ENCODE results near the gene PSMD8.

PSMD8 gene

DNA sequence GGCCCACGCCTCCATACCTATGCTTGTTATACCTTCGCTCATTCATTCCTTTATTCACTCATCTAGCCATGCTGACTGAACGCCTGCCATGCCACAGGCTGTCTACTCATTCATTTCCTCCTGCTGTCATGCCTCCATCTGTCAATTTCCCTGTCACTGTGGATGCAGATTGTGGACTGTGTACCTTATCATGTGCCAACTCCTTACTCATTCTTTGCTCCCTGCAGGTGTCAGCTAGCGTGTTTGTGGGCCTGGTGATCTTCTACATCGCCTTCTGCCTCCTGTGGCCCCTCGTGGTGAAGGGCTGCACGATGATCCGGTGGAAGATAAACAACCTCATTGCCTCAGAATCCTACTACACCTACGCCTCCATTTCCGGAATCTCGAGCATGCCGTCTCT, 4.1 kb upstream of the PSMD8 start:
- Histone ChIP-seq H3K14ac (ENCODE audit: low read length) (no peak overlapping the region), H3K4me2 (ENCODE audit: insufficient read depth, low read length, poor library complexity, severe bottlenecking) (no peak overlapping the region), H3K9me3 (replicated peaks in 1 of 2; ENCODE audit: control insufficient read depth in 2 of 2, insufficient read depth in 1 of 2, low read depth in 1 of 2, low read length in 2 of 2) (no peaks in the 10 kb centered on the region), H3K4me3 (ENCODE audit: low read length in 2 of 2) (no peak overlapping the region), H3K27me3 (ENCODE audit: control insufficient read depth in 3 of 3, insufficient read depth in 3 of 3, low read depth in 1 of 3, low read length in 3 of 3) (peaks cover 0 to 16% (median 0%) of the 10 kb centered on the region in 3 experiments), H3K79me1 (ENCODE audit: low read depth, low read length) (peaks cover 6% of the 10 kb centered on the region), H3K23ac (ENCODE audit: low read depth, low read length, poor library complexity) (peak overlapping the region; percentile 4), H2BK120ac (ENCODE audit: low read depth, low read length) (no peak overlapping the region), H3K36me3 (replicated peaks in 1 of 2; ENCODE audit: control insufficient read depth in 2 of 2, insufficient read depth in 2 of 2, low read length in 2 of 2) (no peaks in the 10 kb centered on the region), H2BK15ac (ENCODE audit: low read length) (no peak overlapping the region), H4K91ac (ENCODE audit: low read depth, low read length, poor library complexity) (no peak overlapping the region), H2BK12ac (ENCODE audit: low read length) (no peak overlapping the region), H3K27ac (replicated peaks; ENCODE audit: low read length) (no peak overlapping the region), H3K9ac (ENCODE audit: low read depth, low read length, poor library complexity) (no peak overlapping the region), H3K18ac (ENCODE audit: low read length) (no peak overlapping the region), H3K4ac (ENCODE audit: low read length) (no peak overlapping the region), H4K8ac (ENCODE audit: low read depth, low read length) (no peak overlapping the region), H2AFZ (ENCODE audit: low read length) (no peak overlapping the region), H2BK5ac (ENCODE audit: low read length) (no peak overlapping the region), H2AK5ac (ENCODE audit: low read depth, low read length) (no peak overlapping the region), H3K4me1 (ENCODE audit: control insufficient read depth in 2 of 2, insufficient read depth in 1 of 2, low read depth in 1 of 2, low read length in 2 of 2) (peaks cover 0 to 9% of the 10 kb centered on the region in 2 donors)
- DNase-seq (ENCODE audit: low spot score): no peak
- WGBS, 2 donors (ENCODE audit: extremely low coverage in 2 of 2, insufficient read length in 2 of 2, insufficient replicate concordance in 1 of 2): no CpG with 5 or more reads among the region's 12 CpGs

- Histone ChIP-seq H3K23ac (ENCODE audit: low read depth, low read length, poor library complexity) (no peak overlapping the region), H2BK12ac (ENCODE audit: low read length) (no peak overlapping the region), H2BK5ac (ENCODE audit: low read length) (no peak overlapping the region), H4K8ac (ENCODE audit: low read depth, low read length) (no peak overlapping the region), H2BK120ac (ENCODE audit: low read depth, low read length) (no peak overlapping the region), H2AK5ac (ENCODE audit: low read depth, low read length) (no peak overlapping the region), H3K27me3 (ENCODE audit: control insufficient read depth in 3 of 3, insufficient read depth in 3 of 3, low read depth in 1 of 3, low read length in 3 of 3) (peaks cover 0 to 16% (median 0%) of the 10 kb centered on the region in 3 experiments), H3K27ac (replicated peaks; ENCODE audit: low read length) (no peak overlapping the region), H3K14ac (ENCODE audit: low read length) (no peak overlapping the region), H3K4me3 (ENCODE audit: low read length in 2 of 2) (no peak overlapping the region), H3K9ac (ENCODE audit: low read depth, low read length, poor library complexity) (no peak overlapping the region), H3K18ac (ENCODE audit: low read length) (no peak overlapping the region), H4K91ac (ENCODE audit: low read depth, low read length, poor library complexity) (no peak overlapping the region), H3K4me2 (ENCODE audit: insufficient read depth, low read length, poor library complexity, severe bottlenecking) (no peak overlapping the region), H3K9me3 (replicated peaks in 1 of 2; ENCODE audit: control insufficient read depth in 2 of 2, insufficient read depth in 1 of 2, low read depth in 1 of 2, low read length in 2 of 2) (no peaks in the 10 kb centered on the region), H3K36me3 (replicated peaks in 1 of 2; ENCODE audit: control insufficient read depth in 2 of 2, insufficient read depth in 2 of 2, low read length in 2 of 2) (peaks cover 0 to 1% of the 10 kb centered on the region in 2 donors), H3K4me1 (ENCODE audit: control insufficient read depth in 2 of 2, insufficient read depth in 1 of 2, low read depth in 1 of 2, low read length in 2 of 2) (peaks cover 8 to 15% of the 10 kb centered on the region in 2 donors), H2AFZ (ENCODE audit: low read length) (no peak overlapping the region), H3K4ac (ENCODE audit: low read length) (no peak overlapping the region), H2BK15ac (ENCODE audit: low read length) (no peak overlapping the region), H3K79me1 (ENCODE audit: low read depth, low read length) (peaks cover 8% of the 10 kb centered on the region)
- WGBS, 2 donors (ENCODE audit: extremely low coverage in 2 of 2, insufficient read length in 2 of 2, insufficient replicate concordance in 1 of 2): no CpG with 5 or more reads among the region's 6 CpGs
- no peak for DNase-seq (ENCODE audit: low spot score)
These were observed 3.3 kb upstream of the PSMD8 start for GRCh38 chr19:38371081-38371480.

- no peak overlapping the region for H4K91ac ChIP-seq (ENCODE audit: low read depth, low read length, poor library complexity)
- no peak overlapping the region for H3K23ac ChIP-seq (ENCODE audit: low read depth, low read length, poor library complexity)
- DNase-seq (ENCODE audit: low spot score): no peak
- H3K79me1 ChIP-seq (ENCODE audit: low read depth, low read length): peaks cover 10% of the 10 kb centered on the region
- peaks cover 4 to 26% of the 10 kb centered on the region in 2 donors for H3K36me3 ChIP-seq (replicated peaks in 1 of 2; ENCODE audit: control insufficient read depth in 2 of 2, insufficient read depth in 2 of 2, low read length in 2 of 2)
- no peak overlapping the region for H3K18ac ChIP-seq (ENCODE audit: low read length)
- H3K4me1 ChIP-seq (ENCODE audit: control insufficient read depth in 2 of 2, insufficient read depth in 1 of 2, low read depth in 1 of 2, low read length in 2 of 2): peaks cover 8 to 9% of the 10 kb centered on the region in 2 donors
- H2BK15ac ChIP-seq (ENCODE audit: low read length): no peak overlapping the region
- peaks cover 0 to 16% (median 0%) of the 10 kb centered on the region in 3 experiments for H3K27me3 ChIP-seq (ENCODE audit: control insufficient read depth in 3 of 3, insufficient read depth in 3 of 3, low read depth in 1 of 3, low read length in 3 of 3)
- H2BK12ac ChIP-seq (ENCODE audit: low read length): no peak overlapping the region
- WGBS, 2 donors (ENCODE audit: extremely low coverage in 2 of 2, insufficient read length in 2 of 2, insufficient replicate concordance in 1 of 2): no CpG with 5 or more reads among the region's 6 CpGs
- H3K27ac ChIP-seq (replicated peaks; ENCODE audit: low read length): peak overlapping the region; percentile 39
- no peak overlapping the region for H3K14ac ChIP-seq (ENCODE audit: low read length)
- no peak overlapping the region for H3K4ac ChIP-seq (ENCODE audit: low read length)
- H3K9me3 ChIP-seq (replicated peaks in 1 of 2; ENCODE audit: control insufficient read depth in 2 of 2, insufficient read depth in 1 of 2, low read depth in 1 of 2, low read length in 2 of 2): no peaks in the 10 kb centered on the region
- H2BK120ac ChIP-seq (ENCODE audit: low read depth, low read length): no peak overlapping the region
- H2AK5ac ChIP-seq (ENCODE audit: low read depth, low read length): no peak overlapping the region
- H3K4me3 ChIP-seq (ENCODE audit: low read length in 2 of 2): peak overlapping the region; percentile 75 to 76
- H4K8ac ChIP-seq (ENCODE audit: low read depth, low read length): no peak overlapping the region
- H3K9ac ChIP-seq (ENCODE audit: low read depth, low read length, poor library complexity): no peak overlapping the region
- peak overlapping the region; percentile 50 for H3K4me2 ChIP-seq (ENCODE audit: insufficient read depth, low read length, poor library complexity, severe bottlenecking)
- H2BK5ac ChIP-seq (ENCODE audit: low read length): no peak overlapping the region
- H2AFZ ChIP-seq (ENCODE audit: low read length): peak overlapping the region; percentile 88
These were observed 452 bp upstream of the PSMD8 start for GRCh38 chr19:38373907-38374331.

GRCh38 chr19:38375098-38375493, 725 bp downstream of the PSMD8 start:
- WGBS, 2 donors (ENCODE audit: extremely low coverage in 2 of 2, insufficient read length in 2 of 2, insufficient replicate concordance in 1 of 2): no CpG with 5 or more reads among the region's 18 CpGs
- Histone ChIP-seq H3K27ac (replicated peaks; ENCODE audit: low read length) (no peak overlapping the region), H3K14ac (ENCODE audit: low read length) (peak overlapping the region; percentile 86), H2AFZ (ENCODE audit: low read length) (peak overlapping the region; percentile 94), H2AK5ac (ENCODE audit: low read depth, low read length) (no peak overlapping the region), H3K9ac (ENCODE audit: low read depth, low read length, poor library complexity) (peak overlapping the region; percentile 99), H2BK15ac (ENCODE audit: low read length) (peak overlapping the region; percentile 51), H4K8ac (ENCODE audit: low read depth, low read length) (no peak overlapping the region), H2BK12ac (ENCODE audit: low read length) (no peak overlapping the region), H4K91ac (ENCODE audit: low read depth, low read length, poor library complexity) (no peak overlapping the region), H3K18ac (ENCODE audit: low read length) (peak overlapping the region; percentile 97), H3K4ac (ENCODE audit: low read length) (no peak overlapping the region), H3K27me3 (ENCODE audit: control insufficient read depth in 3 of 3, insufficient read depth in 3 of 3, low read depth in 1 of 3, low read length in 3 of 3) (peaks cover 0 to 11% (median 0%) of the 10 kb centered on the region in 3 experiments), H3K4me2 (ENCODE audit: insufficient read depth, low read length, poor library complexity, severe bottlenecking) (peak overlapping the region; percentile 72), H3K4me1 (ENCODE audit: control insufficient read depth in 2 of 2, insufficient read depth in 1 of 2, low read depth in 1 of 2, low read length in 2 of 2) (peaks cover 8 to 9% of the 10 kb centered on the region in 2 donors), H3K79me1 (ENCODE audit: low read depth, low read length) (peaks cover 10% of the 10 kb centered on the region), H3K36me3 (replicated peaks in 1 of 2; ENCODE audit: control insufficient read depth in 2 of 2, insufficient read depth in 2 of 2, low read length in 2 of 2) (peaks cover 11 to 35% of the 10 kb centered on the region in 2 donors), H3K23ac (ENCODE audit: low read depth, low read length, poor library complexity) (no peak overlapping the region), H2BK120ac (ENCODE audit: low read depth, low read length) (no peak overlapping the region), H3K4me3 (ENCODE audit: low read length in 2 of 2) (peak overlapping the region; percentile 76 to 91), H2BK5ac (ENCODE audit: low read length) (no peak overlapping the region), H3K9me3 (replicated peaks in 1 of 2; ENCODE audit: control insufficient read depth in 2 of 2, insufficient read depth in 1 of 2, low read depth in 1 of 2, low read length in 2 of 2) (no peaks in the 10 kb centered on the region)
- DNase-seq (ENCODE audit: low spot score): no peak

All from neuronal stem cell (in vitro differentiated cells).